Measurements from ENCODE around the gene THAP12.

The THAP12 gene

GRCh38 chr11:76382209-76382608, 1.3 kb upstream of the THAP12 start:
- peak overlapping the region in 3 of 7 experiments; percentile 90 to 99 (median 99) for H3K4me3 ChIP-seq
- H3K27ac ChIP-seq: no peak overlapping the region

- H3K27ac ChIP-seq: peak overlapping the region; percentile 23 to 97 (median 89)
- peak overlapping the region; percentile 82 to 99 (median 95) for H3K4me3 ChIP-seq
Observed at GRCh38 chr11:76380159-76380976, 564 bp downstream of the THAP12 start.

GRCh38 chr11:76379807-76380158, 1.1 kb downstream of the THAP12 start:
- peak overlapping the region in 9 of 21 experiments; percentile 85 to 97 (median 91) for H3K27ac ChIP-seq

GRCh38 chr11:76376746-76377558, 4.0 kb downstream of the THAP12 start:
- no peak overlapping the region for H3K27ac ChIP-seq
- no peak overlapping the region for H3K4me3 ChIP-seq

More at GRCh38 chr11:76379807-76380158, 1.1 kb downstream of the THAP12 start:
- H3K4me3 ChIP-seq: peak overlapping the region; percentile 82 to 99 (median 95)

GRCh38 chr11:76371170-76371569, 9.8 kb downstream of the THAP12 start:
- no peak overlapping the region for H3K27ac ChIP-seq
- no peak overlapping the region for H3K4me3 ChIP-seq

GRCh38 chr11:76369406-76369805, 11.5 kb downstream of the THAP12 start:
- Histone ChIP-seq H3K4me3 (no peak overlapping the region), H3K27ac (no peak overlapping the region)

- Histone ChIP-seq H3K4me3 (no peak overlapping the region), H3K27ac (no peak overlapping the region)
Observed at GRCh38 chr11:76368490-76368889, 12.4 kb downstream of the THAP12 start.

GRCh38 chr11:76365038-76365679, 15.8 kb downstream of the THAP12 start:
- H3K27ac ChIP-seq: no peak overlapping the region
- H3K4me3 ChIP-seq: no peak overlapping the region

- no peak overlapping the region for H3K27ac ChIP-seq
- no peak overlapping the region for H3K4me3 ChIP-seq
Observed at GRCh38 chr11:76362716-76363115, 18.2 kb downstream of the THAP12 start.

GRCh38 chr11:76361776-76362175, 19.2 kb downstream of the THAP12 start:
- Histone ChIP-seq H3K4me3 (no peak overlapping the region), H3K27ac (no peak overlapping the region)

- H3K27ac ChIP-seq: no peak overlapping the region
Observed at GRCh38 chr11:76361374-76361773, 19.6 kb downstream of the THAP12 start.

GRCh38 chr11:76355172-76355571, 25.8 kb downstream of the THAP12 start:
- Histone ChIP-seq H3K27ac (no peak overlapping the region), H3K4me3 (no peak overlapping the region)

More at GRCh38 chr11:76361374-76361773, 19.6 kb downstream of the THAP12 start:
- H3K4me3 ChIP-seq: no peak overlapping the region

GRCh38 chr11:76348348-76348747, 32.6 kb downstream of the THAP12 start:
- Histone ChIP-seq H3K4me3 (no peak overlapping the region), H3K27ac (no peak overlapping the region)

- Histone ChIP-seq H3K27ac (no peak overlapping the region), H3K4me3 (no peak overlapping the region)
Observed at GRCh38 chr11:76347466-76347865, 33.5 kb downstream of the THAP12 start.

GRCh38 chr11:76339221-76339620, 41.7 kb downstream of the THAP12 start:
- Histone ChIP-seq H3K27ac (peak overlapping the region in 12 of 21 experiments; percentile 8 to 72 (median 36)), H3K4me3 (no peak overlapping the region)

- Histone ChIP-seq H3K4me3 (no peak overlapping the region), H3K27ac (peak overlapping the region in 4 of 21 experiments; percentile 21 to 72 (median 45))
Observed at GRCh38 chr11:76337923-76338322, 43.0 kb downstream of the THAP12 start.

GRCh38 chr11:76337469-76337868, 43.5 kb downstream of the THAP12 start:
- no peak overlapping the region for H3K4me3 ChIP-seq
- peak overlapping the region in 1 of 21 experiments; percentile 21 for H3K27ac ChIP-seq

- Histone ChIP-seq H3K4me3 (no peak overlapping the region), H3K27ac (peak overlapping the region in 1 of 21 experiments; percentile 29)
Observed at GRCh38 chr11:76336597-76336996, 44.3 kb downstream of the THAP12 start.

GRCh38 chr11:76335842-76336241, 45.1 kb downstream of the THAP12 start:
- H3K4me3 ChIP-seq: no peak overlapping the region

GRCh38 chr11:76334826-76335389, 46.0 kb downstream of the THAP12 start:
- H3K27ac ChIP-seq: no peak overlapping the region
- H3K4me3 ChIP-seq: no peak overlapping the region

More at GRCh38 chr11:76335842-76336241, 45.1 kb downstream of the THAP12 start:
- no peak overlapping the region for H3K27ac ChIP-seq

Data from skin epidermis (tissue), 12 donors.